Fibroblast of villous mesenchyme (primary cell): ENCODE results near the gene FBXO48. TPM values are rescaled to one million over a fixed set of nuclear protein-coding genes. Genes with fewer than 3 reads are reported as not detected.

ENCODE experiments used
- DNase-seq: peaks from one replicate; pipeline ENCODE4 v3.0.0-alpha.2; 2010; ENCODE audit warnings: low read depth
- H3K4me3 ChIP-seq: 2 replicates; pipeline ENCODE4 v1.5.1; 2011; ENCODE audit warnings: low read depth, mild to moderate bottlenecking, low read length
- CTCF ChIP-seq: IDR thresholded peaks from 2 replicates; pipeline ENCODE4 v1.5.1; 2012; ENCODE audit warnings: low read depth, mild to moderate bottlenecking, low read length; ENCODE audit not compliant: insufficient read depth
- total RNA-seq: library from RNA; depleted of rRNA; stranded (reverse); fragments of >200 nt; gene quantifications from 2 replicates; pipeline ENCODE4 v1.2.3, GENCODE V29; 2012

FBXO48 gene
- total RNA-seq, 1 donor, result 0.86 TPM

- DNase-seq, result no peak
- H3K4me3 ChIP-seq, result no peak overlapping the region
- TF ChIP-seq CTCF, result no peak
Measured at GRCh38 chr2:68416081-68416675, 50.9 kb downstream of the FBXO48 start.

- DNase-seq, result no peak
- TF ChIP-seq CTCF, result no peak
- H3K4me3 ChIP-seq, result no peak overlapping the region
Measured at GRCh38 chr2:68415521-68415920, 51.6 kb downstream of the FBXO48 start.

DNA sequence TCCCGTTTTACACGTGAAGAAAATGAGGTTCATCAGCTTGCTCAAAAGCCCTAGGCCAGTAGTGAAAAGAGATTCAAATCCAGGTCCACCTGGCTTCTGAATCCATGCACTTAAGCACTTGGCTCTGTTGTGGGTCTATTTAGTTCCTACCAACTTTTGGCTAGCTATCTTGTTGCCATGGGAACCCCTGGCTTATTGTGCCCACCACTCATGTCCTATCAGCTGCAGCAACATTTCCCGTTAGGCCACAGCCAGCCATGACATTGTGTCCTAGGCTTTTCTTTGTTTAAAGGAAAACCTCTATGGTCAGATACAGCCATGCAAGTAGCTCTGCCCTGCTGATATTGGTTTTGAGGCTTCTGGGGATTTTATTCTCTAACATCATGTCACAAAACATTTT lies 52.2 kb downstream of the FBXO48 start:
- DNase-seq, result no peak
- no peak for TF ChIP-seq CTCF
- no peak overlapping the region for H3K4me3 ChIP-seq

DNA sequence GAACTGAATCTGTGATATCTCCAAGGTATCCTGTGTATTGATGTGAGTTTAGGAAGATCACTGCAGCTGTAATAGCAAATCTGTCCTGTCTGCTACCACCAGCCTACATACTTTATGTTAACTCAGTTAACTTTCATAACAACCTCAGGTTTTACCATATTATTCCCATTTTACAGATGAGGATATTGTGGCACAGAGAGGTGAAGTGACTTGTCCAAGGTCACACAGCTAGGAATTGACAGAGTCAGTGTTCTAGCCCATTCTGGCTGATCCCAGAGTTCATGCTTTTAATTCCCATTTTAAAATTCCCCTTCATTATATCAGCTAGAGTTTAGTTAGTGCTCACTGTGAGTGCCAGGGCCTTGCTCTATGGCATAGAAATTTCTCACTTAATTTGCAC lies 52.6 kb downstream of the FBXO48 start:
- TF ChIP-seq CTCF, result no peak
- no peak for DNase-seq
- no peak overlapping the region for H3K4me3 ChIP-seq

- no peak for DNase-seq
- TF ChIP-seq CTCF, result no peak
- H3K4me3 ChIP-seq, result no peak overlapping the region
Measured at GRCh38 chr2:68413466-68413865, 53.6 kb downstream of the FBXO48 start.

DNA sequence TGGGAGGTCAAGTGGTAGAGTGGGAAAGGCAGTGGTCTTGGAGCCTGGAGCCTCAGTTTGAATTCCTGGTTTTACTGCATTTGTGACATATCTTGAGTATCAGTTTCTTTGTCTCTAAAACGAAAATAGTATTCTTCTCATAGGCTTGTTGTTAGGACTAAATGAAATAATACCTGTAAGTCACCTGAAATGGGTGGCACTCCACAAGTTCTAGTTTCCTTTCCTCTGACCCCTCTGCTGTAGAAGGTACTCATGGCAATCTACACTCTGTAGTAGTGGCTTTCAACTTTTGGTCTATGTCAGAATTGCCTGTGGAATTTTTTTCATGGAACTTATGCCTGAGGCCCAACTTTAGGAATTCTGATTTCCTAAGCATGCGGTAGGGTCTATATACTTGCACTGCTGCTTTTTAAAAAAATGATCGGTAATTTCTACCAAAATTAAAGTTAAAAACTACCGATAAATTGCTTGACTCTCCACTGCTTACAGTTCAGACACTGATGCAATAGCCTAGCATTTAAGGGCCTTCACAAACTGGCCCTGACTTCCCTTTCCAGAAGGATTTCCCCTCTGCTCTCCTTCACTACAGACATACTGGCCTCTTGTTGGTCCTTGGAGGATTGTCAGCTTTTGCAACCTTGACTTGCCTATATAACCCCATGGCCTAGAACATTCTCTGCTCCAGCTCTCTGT lies 54.8 kb downstream of the FBXO48 start:
- DNase-seq, result no peak
- TF ChIP-seq CTCF, result no peak

More for the DNA sequence above, 54.8 kb downstream of the FBXO48 start:
- H3K4me3 ChIP-seq, result no peak overlapping the region
